HG03521 (cell line): ENCODE measurements around the gene ABCC9.
"Not testable (repeated sequence)": the region's sequence is repeated elsewhere in the genome, so short reads cannot be mapped to it uniquely, and the experiment has no call there.

ENCODE experiments used
- ATAC-seq: cut with Tn5 transposase; IDR thresholded peaks from one replicate; pipeline ENCODE4 v1.9.1; 2021; ENCODE audit warnings: mild to moderate bottlenecking, moderate library complexity; ENCODE audit not compliant: unreplicated experiment

The ABCC9 gene

DNA sequence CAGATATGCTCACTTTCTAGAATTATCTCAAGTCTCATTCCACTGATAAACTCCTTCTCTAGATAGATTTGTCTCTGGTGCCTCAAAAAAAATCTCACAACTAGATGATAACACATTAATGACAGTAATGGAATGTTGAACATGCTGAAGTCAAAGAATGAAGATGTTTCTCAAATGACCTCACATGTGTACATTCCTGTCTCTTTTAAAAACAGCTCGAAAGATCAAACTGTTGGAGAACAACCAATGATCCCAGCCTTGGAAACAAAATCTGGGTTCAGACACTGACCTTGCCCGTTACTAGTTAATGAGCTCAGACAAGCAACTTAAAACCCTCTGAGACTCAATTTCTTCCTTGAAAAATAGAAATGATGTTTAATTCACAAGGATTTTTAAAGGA lies 122.0 kb downstream of the ABCC9 start:
- no peak for ATAC-seq

DNA sequence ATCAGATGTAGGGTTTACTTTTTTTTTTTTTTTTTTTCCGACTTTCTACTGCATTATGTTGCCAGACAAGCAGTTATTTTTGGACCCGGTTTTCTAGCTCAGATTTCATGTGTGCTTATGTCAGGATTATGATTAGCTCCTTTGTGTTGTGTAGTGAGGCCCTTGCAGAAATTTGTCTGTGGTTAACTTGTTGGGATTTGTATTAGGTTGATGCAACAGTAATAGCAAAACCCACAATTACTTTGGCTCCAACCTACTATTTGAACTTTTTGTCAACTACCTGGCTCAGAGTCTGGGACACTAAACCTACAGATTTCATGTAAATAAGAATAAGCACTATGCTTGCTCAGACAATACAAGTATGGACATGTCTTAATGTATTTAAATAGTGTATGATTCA lies 122.6 kb downstream of the ABCC9 start:
- no peak for ATAC-seq

DNA sequence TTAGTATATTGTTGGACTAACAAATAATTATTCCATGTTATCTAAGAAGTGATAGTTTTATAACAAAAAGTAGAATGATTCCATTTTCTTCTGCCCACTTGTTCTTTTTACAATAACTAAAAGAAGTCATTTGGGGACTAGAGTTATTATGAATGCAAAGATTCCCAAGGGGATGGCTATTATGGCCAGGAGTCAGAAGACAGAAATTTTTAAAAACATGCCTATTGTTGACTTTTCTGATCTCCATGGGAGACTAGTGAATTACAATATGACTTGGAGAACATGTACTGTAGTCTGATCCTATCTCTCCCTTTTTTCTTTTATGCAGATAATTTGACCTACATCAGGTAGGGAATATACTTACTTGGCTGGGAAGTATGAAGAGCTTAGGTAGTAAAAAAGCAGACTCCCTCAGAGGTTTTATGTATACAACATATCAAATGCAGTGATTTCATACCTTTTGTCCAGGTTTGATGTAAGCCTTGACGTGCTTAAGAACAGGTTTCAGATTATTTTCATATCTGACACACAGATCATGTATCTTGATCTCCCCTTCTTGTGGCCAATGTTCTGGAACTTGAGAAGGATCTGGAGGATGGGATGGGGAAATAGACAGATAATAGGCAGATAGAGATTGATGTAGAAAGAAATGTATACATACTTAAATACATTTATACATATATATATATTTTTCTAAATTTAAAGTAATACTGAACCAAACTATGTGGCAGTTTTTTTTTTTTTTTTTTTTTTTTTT lies 125.7 kb downstream of the ABCC9 start:
- no peak for ATAC-seq

DNA sequence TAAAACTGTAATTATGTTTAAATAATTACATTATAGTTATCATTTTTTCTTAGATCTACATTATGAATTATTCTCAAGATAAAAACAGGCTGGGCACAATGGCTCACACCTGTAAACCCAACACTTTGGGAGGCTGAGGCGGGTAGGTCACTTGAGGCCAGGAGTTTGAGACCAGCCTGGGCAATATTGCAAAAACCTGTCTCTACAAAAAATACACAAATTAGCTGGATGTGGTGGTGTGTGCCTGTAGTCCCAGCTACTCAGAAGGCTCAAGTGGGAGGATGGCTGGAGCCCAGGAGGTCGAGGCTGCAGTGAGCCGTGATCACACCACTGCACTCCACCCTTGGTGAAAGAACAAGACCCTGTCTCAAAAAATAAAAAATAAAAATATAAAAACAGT lies 126.4 kb downstream of the ABCC9 start:
- no peak for ATAC-seq

DNA sequence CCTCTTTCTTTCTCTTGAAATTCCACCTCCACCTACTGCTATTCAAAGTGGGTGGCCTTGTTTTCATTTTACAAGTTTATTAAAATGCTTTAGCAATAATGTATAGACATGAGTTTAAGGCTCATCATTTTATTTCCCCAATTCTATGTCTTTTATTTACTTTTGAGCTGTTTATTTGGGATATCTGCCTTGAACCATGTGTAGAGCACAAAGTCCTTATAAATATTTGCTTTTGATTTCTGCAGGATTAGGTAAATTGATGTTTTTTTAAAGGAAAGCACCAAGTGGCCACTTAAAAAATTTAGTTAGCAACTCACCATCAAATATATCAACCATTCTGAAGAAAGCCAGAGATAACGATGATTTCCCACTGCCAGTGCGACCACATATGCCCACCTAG lies 126.9 kb downstream of the ABCC9 start:
- ATAC-seq, result no peak

DNA sequence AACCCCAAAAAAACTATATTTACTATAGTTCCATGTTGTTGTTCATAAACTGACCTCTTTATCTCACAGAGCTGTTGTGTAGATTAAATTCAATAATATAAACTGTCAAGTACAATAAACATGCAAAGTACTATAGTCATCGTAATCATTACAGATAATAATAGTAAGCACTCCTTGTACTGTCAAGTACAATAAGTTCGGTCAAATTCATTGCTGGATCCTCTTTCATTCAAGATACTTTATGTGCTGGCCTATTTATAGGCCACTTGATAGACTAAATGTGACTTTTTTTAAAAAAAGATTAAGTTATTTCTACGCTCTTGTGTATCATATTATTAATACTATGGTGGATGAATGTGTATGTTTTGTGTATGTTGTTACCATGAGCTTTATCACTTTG lies 127.5 kb downstream of the ABCC9 start:
- no peak for ATAC-seq

DNA sequence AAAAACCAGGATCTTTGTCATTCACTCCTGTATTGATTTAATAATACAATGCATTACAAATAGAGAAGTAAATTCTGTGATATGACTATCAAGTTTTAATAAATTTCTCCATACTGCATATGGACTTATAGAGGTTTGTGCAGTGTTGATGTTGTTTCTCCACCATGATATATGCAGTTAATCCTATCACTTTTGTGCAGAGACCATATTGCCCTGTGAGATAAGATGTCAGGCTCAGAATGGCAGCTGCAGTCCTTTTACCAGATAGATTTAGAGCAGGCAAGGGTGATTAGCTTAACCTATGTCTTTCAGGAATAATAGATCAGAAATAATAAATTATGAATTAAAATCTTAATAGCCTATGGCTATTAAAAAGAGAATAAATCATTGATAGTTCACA lies 128.1 kb downstream of the ABCC9 start:
- no peak for ATAC-seq

DNA sequence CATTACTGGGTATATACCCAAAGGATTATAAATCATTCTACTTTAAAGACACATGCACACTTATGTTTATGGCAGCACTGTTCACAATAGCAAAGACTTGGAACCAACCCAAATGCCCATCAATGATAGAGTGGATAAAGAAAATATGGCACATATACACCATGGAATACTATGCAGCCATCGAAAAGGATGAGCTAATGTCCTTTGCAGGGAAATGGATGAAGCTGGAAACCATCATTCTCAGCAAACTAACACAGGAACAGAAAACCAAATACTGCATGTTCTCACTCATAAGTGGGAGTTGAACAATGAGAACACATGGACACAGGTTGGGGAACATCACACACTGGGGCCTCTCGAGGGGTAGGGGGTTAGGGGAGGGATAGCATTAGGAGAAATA lies 128.9 kb downstream of the ABCC9 start:
- ATAC-seq, result not testable (repeated sequence)

DNA sequence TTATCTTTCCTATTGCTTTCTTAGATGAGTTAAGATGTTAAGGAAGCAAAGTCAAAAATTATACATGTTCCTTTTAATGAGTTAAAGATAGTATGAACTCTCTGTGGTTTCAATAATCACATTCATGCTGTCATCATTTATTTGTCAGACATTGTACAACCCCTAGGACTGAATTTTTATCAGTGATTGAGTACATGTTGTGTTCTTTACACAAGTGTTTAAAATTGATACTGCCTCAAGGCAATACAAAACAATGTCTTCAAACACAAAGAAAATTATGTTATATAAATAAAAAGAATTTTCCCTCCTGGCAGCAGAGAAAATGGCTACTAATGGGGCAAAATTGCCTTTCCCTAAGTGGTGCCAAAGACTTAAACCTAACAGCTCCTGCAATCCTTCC lies 132.1 kb downstream of the ABCC9 start:
- ATAC-seq, result no peak

DNA sequence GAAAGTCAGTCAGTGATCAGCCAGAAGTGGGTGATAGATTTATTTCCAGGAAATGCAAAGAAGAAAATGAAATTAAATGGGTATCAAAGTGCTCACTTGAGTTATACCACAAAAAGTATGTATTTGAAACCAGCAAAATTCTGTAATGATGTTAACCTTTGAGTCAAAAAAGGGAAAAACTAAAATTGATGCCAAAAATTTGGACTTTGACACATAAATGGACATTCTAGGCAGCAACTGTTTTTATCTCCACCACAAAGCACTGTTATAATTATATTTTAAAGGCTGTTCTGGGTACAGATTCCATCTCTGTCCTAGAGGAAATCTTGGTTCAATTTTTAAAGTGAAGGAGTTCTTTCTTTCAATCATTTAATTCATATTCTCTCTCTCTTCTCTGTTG lies 135.0 kb downstream of the ABCC9 start:
- no peak for ATAC-seq

DNA sequence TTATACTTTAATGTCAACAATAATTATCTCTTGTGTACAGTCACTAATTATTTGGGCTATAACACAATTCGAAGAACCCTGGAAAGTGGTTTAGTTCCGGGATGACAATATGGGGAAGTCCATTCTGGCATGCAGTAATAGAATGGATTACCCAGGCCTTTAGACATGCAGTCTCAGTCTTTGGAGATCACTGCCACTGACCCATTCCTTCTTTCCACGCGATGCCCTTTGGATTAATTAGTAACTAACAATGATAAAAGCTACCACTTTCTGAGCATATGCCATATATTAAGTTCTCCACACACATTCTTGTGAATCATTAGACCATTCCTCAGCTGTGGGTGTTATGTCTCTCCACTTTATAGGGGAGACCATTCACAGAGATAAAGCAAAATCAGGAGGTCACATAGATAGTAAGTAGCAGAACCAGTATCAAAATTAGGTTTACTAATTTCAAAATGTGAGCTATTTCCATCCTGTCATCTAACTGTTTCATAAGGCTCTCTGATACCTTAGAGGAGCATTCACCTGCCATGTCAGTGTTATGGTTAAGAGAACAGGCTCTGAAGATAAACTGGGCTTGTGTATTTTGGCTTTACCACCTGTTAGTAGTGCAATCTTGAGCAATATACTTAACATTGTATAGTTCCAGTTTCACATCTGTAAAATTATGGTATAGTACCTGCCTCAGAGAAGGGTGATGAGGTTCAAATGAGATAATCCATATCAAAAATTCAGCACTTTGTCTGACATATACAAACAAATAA lies 139.5 kb downstream of the ABCC9 start:
- ATAC-seq, result no peak

DNA sequence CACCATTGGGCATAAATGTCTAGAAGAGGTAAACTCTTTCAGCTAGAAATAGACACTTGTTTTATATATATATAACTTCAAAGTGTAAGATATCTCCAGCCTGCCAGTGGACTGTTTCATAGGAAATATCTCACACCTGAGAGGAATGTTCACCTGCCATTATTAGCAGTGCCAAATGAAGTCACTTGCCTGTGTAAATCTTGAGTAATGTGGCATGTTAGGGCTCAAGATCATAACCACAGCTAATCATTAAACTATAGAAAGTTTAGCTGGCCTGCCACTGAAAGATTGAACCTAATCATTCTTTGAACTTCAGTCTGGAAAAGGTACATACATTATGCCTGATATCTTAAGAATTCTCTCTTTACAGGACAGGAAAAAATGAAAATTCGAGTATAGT lies 141.2 kb downstream of the ABCC9 start:
- no peak for ATAC-seq

DNA sequence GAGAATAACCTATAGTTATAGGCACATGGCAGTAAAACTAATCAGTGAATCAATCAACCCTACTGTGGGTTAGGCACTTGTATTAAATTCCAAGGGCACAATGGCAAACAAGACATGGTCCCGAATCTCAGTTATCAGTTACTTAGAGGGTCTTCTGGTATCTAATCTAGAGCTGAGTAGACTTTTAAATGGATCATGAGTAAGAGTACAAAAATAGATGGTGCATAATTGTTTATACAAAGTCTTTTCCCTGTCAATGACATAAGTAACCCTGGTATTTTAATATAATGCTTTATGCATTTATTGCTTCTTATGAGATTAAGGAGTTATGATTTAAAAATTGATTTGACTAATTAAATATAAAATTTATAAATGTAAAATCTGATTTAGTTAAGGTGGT lies 143.7 kb downstream of the ABCC9 start:
- no peak for ATAC-seq

DNA sequence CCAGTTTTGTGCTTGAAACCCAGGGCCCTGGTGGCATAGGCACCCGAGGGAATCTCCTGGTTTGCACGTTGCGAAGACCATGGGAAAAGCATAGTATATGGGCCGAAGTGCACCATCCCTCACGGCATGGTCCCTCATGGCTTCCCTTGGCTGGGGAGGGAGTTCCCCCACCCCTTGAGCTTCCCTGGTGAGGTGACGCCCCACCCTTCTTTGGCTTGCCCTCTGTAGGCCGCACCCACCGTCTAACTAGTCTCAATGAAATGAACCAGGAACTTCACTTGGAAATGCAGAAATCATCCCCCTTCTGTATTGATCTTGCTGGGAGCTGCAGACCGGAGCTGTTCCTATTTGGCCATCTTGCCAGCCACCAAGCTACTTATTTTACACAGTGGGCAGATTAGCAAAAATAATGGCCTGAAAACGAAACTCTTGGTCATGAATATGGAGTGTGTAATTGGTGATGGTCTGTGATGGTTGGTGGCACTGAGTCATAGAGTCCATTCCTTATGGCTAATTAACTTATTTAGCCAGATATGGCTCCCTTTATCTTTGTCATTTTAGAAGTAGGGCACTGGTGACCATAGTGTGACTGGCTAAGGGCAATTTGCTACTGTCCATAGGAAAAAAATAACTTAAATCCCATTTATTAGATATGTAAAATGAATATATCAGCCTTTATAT lies 145.4 kb downstream of the ABCC9 start:
- no peak for ATAC-seq

DNA sequence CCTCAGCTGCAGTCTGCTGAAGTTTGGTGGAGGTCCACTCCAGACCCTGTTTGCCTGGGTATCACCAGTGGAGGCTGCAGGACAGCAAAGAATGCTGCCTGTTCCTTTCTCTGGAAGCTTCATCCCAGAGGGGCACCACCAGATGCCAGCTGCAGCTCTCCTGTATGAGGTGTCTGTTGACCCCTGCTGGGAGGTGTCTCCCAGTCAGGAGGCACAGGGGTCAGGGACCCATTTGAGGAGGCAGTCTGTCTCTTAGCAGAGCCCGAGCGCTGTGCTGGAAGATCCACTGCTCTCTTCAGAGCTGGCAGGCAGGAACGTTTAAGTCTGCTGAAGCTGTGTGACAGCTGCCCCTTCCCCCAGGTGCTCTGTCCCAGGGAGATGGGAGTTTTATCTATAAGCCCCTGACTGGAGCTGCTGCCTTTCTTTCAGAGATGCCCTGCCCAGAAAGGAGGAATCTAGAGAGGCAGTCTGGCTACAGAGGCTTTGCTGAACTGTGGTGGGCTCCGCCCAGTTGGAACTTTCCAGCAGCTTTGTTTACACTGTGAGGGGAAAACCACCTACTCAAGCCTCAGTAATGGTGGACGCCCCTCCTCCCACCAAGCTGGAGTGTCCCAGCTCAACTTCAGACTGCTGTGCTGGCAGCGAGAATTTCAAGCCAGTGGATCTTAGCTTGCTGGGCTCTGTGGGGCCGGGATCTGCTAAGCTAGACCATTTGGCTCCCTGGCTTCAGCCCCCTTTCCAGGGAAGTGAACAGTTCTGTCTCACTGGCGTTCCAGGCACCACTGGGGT lies 146.2 kb downstream of the ABCC9 start:
- not testable (repeated sequence) for ATAC-seq

DNA sequence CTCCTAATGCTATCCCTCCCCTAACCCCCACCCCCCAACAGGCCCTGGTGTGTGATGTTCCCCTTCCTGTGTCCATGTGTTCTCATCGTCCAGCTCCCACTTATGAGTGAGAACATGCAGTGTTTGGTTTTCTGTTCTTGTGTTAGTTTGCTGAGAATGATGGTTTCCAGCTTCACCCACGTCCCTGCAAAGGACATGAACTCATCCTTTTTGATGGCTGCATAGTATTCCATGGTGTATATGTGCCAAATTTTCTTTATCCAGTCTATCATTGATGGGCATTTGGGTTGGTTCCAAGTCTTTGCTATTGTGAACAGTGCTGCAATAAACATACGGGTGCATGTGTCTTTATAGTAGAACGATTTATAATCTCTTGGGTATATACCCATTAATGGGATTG lies 151.5 kb downstream of the ABCC9 start:
- ATAC-seq, result not testable (repeated sequence)

DNA sequence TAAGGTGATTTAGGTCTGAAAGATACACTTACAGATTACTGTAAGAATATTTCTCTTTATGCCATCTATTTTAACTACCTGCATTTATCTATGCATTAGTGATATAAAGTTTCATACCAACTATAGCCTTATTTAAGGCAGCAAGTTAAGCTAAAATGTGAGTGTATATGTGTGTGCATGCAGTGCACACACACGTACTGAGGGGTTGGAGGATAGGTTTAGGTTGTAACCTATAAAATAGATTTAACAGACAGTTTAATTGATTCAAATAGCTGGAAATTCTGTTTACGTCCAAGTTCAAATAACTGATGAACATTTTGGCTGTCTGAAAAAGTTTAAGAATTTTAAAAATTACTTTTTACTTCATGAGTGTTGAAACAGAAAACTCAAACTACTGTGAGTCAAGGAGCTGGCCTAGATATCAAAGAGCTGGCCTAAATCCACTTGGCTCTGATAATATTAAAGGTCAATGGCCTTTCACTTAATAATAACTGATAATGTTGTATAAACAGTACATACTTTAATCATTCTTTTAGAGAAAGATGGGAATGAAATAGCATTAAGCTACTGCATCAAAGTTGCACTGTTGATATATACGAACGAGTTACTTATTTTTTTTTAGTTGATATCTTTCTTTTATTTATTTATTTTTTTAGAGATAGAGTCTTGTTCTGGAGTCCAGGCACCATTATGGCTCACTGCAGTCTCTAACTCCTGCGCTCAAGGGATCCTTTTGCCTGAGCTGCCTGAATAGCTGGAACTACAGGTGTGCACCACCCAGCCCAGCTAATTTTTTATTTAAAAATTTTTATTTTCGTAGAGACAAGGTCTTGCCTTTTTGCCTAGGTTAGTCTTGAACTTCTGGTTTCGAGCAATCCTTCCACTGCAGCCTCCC lies 152.9 kb downstream of the ABCC9 start:
- no peak for ATAC-seq

DNA sequence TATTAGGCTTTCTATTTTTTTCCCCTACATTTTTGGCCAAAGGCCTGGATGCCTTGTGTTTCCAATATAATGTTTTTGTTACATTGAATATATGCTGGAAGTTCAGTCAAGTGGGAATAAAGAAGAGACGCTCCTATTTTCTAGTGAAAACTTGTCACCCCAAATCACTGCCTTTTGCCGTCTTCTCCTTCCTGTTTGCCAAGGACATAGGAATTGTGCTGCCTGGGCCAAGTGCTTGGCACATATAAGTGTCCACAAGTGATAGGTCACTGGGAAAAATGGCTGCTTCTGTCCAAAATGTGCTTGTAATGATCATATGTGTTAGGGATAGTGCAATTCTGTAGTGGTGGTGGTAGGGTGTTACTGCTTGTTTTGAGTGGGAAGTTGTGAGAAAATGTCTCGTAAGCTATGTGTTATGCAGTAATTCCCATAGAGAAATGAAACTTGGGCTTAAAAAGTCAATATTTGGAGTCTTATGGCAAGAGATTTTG lies 155.1 kb downstream of the ABCC9 start:
- no peak for ATAC-seq

DNA sequence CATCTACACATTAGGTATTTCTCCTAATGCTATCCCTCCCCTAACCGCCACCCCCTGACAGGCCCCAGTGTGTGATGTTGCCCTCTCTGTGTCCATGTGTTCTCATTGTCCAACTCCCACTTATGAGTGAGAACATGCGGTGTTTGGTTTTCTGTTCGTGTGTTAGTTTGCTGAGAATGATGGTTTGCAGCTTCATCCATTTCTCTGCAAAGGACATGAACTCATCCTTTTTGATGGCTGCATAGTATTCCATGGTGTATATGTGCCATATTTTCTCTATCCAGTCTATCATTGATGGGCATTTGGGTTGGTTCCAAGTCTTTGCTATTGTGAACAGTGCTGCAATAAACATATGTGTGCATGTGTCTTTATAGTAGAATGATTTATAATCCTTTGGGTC lies 158.5 kb downstream of the ABCC9 start:
- not testable (repeated sequence) for ATAC-seq

DNA sequence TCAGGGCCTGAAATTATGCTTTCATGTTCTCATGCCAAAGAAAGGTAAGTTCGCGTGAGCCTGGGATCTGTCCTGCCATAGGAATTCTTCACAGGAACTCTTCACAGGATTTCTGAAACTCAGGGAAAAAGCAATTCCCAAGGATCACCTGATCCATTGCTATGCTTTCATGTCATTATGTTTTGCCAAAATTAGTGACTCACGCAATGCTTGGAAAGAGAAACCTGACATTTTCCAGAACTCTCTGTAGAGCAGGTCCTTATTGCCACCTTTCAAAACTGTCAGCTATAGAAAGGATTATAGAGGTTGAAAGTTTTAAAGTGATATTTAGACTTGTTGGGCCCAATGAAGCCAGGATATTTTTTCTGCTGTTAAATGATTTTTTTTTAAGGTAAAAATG lies 160.4 kb downstream of the ABCC9 start:
- ATAC-seq, result no peak
